SK-N-SH (cell line): ENCODE measurements around the gene AFAP1L2. TPM values are rescaled to one million over a fixed set of nuclear protein-coding genes. Genes with fewer than 3 reads are reported as not detected.

Experiments
- CTCF ChIA-PET: fragments of 300-600, 350-600 bp; formaldehyde crosslinking; extraction: SDS; loops from one replicate; lab custom pipeline; 2021; lab: Yijun Ruan, JAX
- POLR2A ChIA-PET: fragments of 350-600 bp; sonication (Branson Sonifier 250); formaldehyde crosslinking; extraction: SDS; loops from one replicate; lab custom pipeline; 2020; ENCODE audit warnings: antibody characterized with exemption, inconsistent platforms; lab: Yijun Ruan, JAX
- DNase-seq: peaks from one replicate; pipeline ENCODE4 v3.0.0; 2012
- H2AFZ ChIP-seq: fragments of 200-600 bp; sonication (generic); 2 replicates; pipeline ENCODE4 v1.8.1; 2016; ENCODE audit warnings: antibody characterized with exemption, mild to moderate bottlenecking, low read depth
- H3F3A ChIP-seq: fragments of 200-600 bp; sonication (generic); replicated peaks from 2 replicates; pipeline ENCODE3; 2016; ENCODE audit warnings: antibody characterized with exemption, mild to moderate bottlenecking; ENCODE audit not compliant: insufficient read depth
- H3K27ac ChIP-seq, 2 experiments: fragments of 200-500 bp in 1 of 2; fragments of 200-600 bp in 1 of 2; sonication (Bioruptor generic) in 1 of 2; sonication (generic), shearing (Covaris generic) in 1 of 2; 2 replicates each; pipeline versions ENCODE4 v1.5.1 to v1.6.1; 2014 to 2016; ENCODE audit warnings: low read depth in 2 of 2, inconsistent platforms in 1 of 2, low read length in 1 of 2, mild to moderate bottlenecking in 1 of 2, mixed read lengths in 1 of 2
- H3K27me3 ChIP-seq: fragments of 200-600 bp; sonication (generic), shearing (Covaris generic); 2 replicates; pipeline ENCODE4 v1.6.1; 2016; ENCODE audit warnings: mixed run types; ENCODE audit not compliant: insufficient read depth
- H3K36me3 ChIP-seq, 2 experiments: fragments of 200-500 bp in 1 of 2; fragments of 200-600 bp in 1 of 2; sonication (Bioruptor generic) in 1 of 2; sonication (generic) in 1 of 2; replicated peaks in 1 of 2; 2 replicates each; pipeline versions ENCODE3 to v1.5.1; 2014 to 2016; ENCODE audit warnings: low read length in 1 of 2, mild to moderate bottlenecking in 1 of 2; ENCODE audit not compliant: insufficient read depth in 2 of 2, control insufficient read depth in 1 of 2
- H3K4me1 ChIP-seq, 2 experiments: fragments of 200-500 bp in 1 of 2; fragments of 200-600 bp in 1 of 2; sonication (Bioruptor generic) in 1 of 2; sonication (generic), shearing (Covaris generic) in 1 of 2; 2 replicates each; pipeline versions ENCODE4 v1.5.1 to v1.6.1; 2014 to 2016; ENCODE audit warnings: low read depth in 1 of 2, low read length in 1 of 2, mixed run types in 1 of 2; ENCODE audit not compliant: insufficient read depth in 2 of 2, control insufficient read depth in 1 of 2
- H3K4me2 ChIP-seq: fragments of 200-600 bp; sonication (generic), shearing (Covaris generic); 2 replicates; pipeline ENCODE4 v1.6.1; 2017; ENCODE audit warnings: mixed run types
- H3K4me3 ChIP-seq, 2 experiments: fragments of 200-500 bp in 1 of 2; fragments of 200-600 bp in 1 of 2; sonication (Bioruptor generic) in 1 of 2; sonication (generic), shearing (Covaris generic) in 1 of 2; 2 replicates each; pipeline versions ENCODE4 v1.5.1 to v1.8.1; 2014 to 2016; ENCODE audit warnings: low read depth in 2 of 2, inconsistent platforms in 1 of 2, low read length in 1 of 2, mild to moderate bottlenecking in 1 of 2, mixed read lengths in 1 of 2, moderate library complexity in 1 of 2
- H3K79me2 ChIP-seq: fragments of 200-600 bp; sonication (generic); 2 replicates; pipeline ENCODE4 v1.8.1; 2017; ENCODE audit warnings: mild to moderate bottlenecking; ENCODE audit not compliant: insufficient read depth
- H3K9ac ChIP-seq: fragments of 200-600 bp; sonication (generic); 2 replicates; pipeline ENCODE4 v1.6.1; 2017; ENCODE audit warnings: mixed run types
- H3K9me2 ChIP-seq: fragments of 200-600 bp; sonication (generic); 2 replicates; pipeline ENCODE4 v1.6.1; 2017; ENCODE audit warnings: mixed run types
- H3K9me3 ChIP-seq: fragments of 200-600 bp; sonication (generic); 2 replicates; pipeline ENCODE4 v1.6.1; 2017; ENCODE audit warnings: mixed run types, mild to moderate bottlenecking, moderate library complexity
- H4K20me1 ChIP-seq: fragments of 200-600 bp; sonication (generic); 2 replicates; pipeline ENCODE4 v1.6.1; 2017; ENCODE audit warnings: mild to moderate bottlenecking, mixed run types; ENCODE audit not compliant: insufficient read depth
- ELF1 ChIP-seq: IDR thresholded peaks from 2 replicates; pipeline ENCODE4 v1.4.0; 2012
- FOSL2 ChIP-seq: IDR thresholded peaks from 2 replicates; pipeline ENCODE4 v1.4.0; 2012; ENCODE audit warnings: low read depth, mild to moderate bottlenecking, moderate library complexity, borderline replicate concordance
- FOXM1 ChIP-seq: IDR thresholded peaks from 2 replicates; pipeline ENCODE4 v1.4.0; 2012; ENCODE audit warnings: low read depth, mild to moderate bottlenecking
- JUND ChIP-seq: IDR thresholded peaks from 2 replicates; pipeline ENCODE4 v1.4.0; 2012
- MXI1 ChIP-seq: IDR thresholded peaks from 2 replicates; pipeline ENCODE4 v1.6.1; 2012; ENCODE audit warnings: mild to moderate bottlenecking, low read depth, low read length, improper control_type of control experiment
- NRF1 ChIP-seq: IDR thresholded peaks from 2 replicates; pipeline ENCODE4 v1.6.1; 2012; ENCODE audit warnings: low read depth, mild to moderate bottlenecking, low read length
- POLR2AphosphoS5 ChIP-seq: IDR thresholded peaks from 2 replicates; pipeline ENCODE4 v1.6.1; 2012; ENCODE audit warnings: low read depth, low read length
- RAD21 ChIP-seq: IDR thresholded peaks from 2 replicates; pipeline ENCODE4 v1.6.1; 2012; ENCODE audit warnings: mild to moderate bottlenecking, low read length
- RFX5 ChIP-seq: IDR thresholded peaks from 2 replicates; pipeline ENCODE4 v1.6.1; 2012; ENCODE audit warnings: mild to moderate bottlenecking, improper control_type of control experiment, low read length
- RXRA ChIP-seq: IDR thresholded peaks from 2 replicates; pipeline ENCODE4 v1.4.0; 2012; ENCODE audit warnings: low read depth, mild to moderate bottlenecking, borderline replicate concordance
- SIN3A ChIP-seq: IDR thresholded peaks from 2 replicates; pipeline ENCODE4 v1.6.1; 2012; ENCODE audit warnings: low read depth, mild to moderate bottlenecking, low read length, moderate library complexity, borderline replicate concordance
- TCF12 ChIP-seq: IDR thresholded peaks from 2 replicates; pipeline ENCODE4 v1.4.0; 2012
- USF2 ChIP-seq: fragments of 150-350 bp; IDR thresholded peaks from 2 replicates; pipeline ENCODE4 v1.6.1; 2017; ENCODE audit warnings: antibody characterized with exemption, low read length, low read depth, borderline replicate concordance
- YY1 ChIP-seq: IDR thresholded peaks from 2 replicates; pipeline ENCODE4 v1.4.0; 2012; ENCODE audit warnings: low read depth, mild to moderate bottlenecking
- WGBS: methylation state at CpG from one replicate; pipeline ENCODE4 v1.1.6; 2017; ENCODE audit warnings: low lambda C conversion rate; 5-methylcytosine and 5-hydroxymethylcytosine counted together
- polyA plus RNA-seq, 3 experiments: library from polyadenylated mRNA; depleted of rRNA; stranded (reverse); fragments of >200 nt; gene quantifications; 2 replicates each; pipeline ENCODE4 v1.2.3, GENCODE V29; 2012
- TF ChIP-seq, protein P1 (sequence below): IDR thresholded peaks from 2 replicates; pipeline ENCODE4; 2012
- TF ChIP-seq, protein P2 (sequence below): fragments of 200-600 bp; sonication (generic); IDR thresholded peaks from 2 replicates; pipeline ENCODE4 v1.6.1; 2017; ENCODE audit warnings: antibody characterized with exemption, mild to moderate bottlenecking, moderate library complexity

The AFAP1L2 gene
- polyA plus RNA-seq, 1 of the 3 experiments (the other 2 are of a cell fraction): 0.54 TPM

GRCh38 chr10:114250716-114251115 lies 153.6 kb downstream of the AFAP1L2 start:
- Histone ChIP-seq H3F3A (no peaks in the 10 kb centered on the region), H3K4me2 (no peak overlapping the region), H3K4me1 (no peaks in the 10 kb centered on the region), H3K4me3 (no peak overlapping the region), H3K36me3 (no peaks in the 10 kb centered on the region), H3K27ac (no peak overlapping the region), H3K79me2 (no peaks in the 10 kb centered on the region), H4K20me1 (no peaks in the 10 kb centered on the region), H3K9me3 (no peaks in the 10 kb centered on the region), H3K9me2 (no peaks in the 10 kb centered on the region), H3K27me3 (no peaks in the 10 kb centered on the region), H3K9ac (no peak overlapping the region), H2AFZ (no peak overlapping the region)
- TF ChIP-seq FOSL2: no peak
- no peak for TF ChIP-seq FOXM1
- no peak for TF ChIP-seq RAD21
- TF ChIP-seq YY1: no peak
- TF ChIP-seq JUND: no peak
- TF ChIP-seq, protein P1, sequence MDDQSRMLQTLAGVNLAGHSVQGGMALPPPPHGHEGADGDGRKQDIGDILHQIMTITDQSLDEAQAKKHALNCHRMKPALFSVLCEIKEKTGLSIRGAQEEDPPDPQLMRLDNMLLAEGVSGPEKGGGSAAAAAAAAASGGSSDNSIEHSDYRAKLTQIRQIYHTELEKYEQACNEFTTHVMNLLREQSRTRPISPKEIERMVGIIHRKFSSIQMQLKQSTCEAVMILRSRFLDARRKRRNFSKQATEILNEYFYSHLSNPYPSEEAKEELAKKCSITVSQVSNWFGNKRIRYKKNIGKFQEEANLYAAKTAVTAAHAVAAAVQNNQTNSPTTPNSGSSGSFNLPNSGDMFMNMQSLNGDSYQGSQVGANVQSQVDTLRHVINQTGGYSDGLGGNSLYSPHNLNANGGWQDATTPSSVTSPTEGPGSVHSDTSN: no peak
- TF ChIP-seq NRF1: no peak
- no peak for TF ChIP-seq POLR2AphosphoS5
- TF ChIP-seq TCF12: no peak
- no peak for TF ChIP-seq RFX5
- TF ChIP-seq, protein P2, sequence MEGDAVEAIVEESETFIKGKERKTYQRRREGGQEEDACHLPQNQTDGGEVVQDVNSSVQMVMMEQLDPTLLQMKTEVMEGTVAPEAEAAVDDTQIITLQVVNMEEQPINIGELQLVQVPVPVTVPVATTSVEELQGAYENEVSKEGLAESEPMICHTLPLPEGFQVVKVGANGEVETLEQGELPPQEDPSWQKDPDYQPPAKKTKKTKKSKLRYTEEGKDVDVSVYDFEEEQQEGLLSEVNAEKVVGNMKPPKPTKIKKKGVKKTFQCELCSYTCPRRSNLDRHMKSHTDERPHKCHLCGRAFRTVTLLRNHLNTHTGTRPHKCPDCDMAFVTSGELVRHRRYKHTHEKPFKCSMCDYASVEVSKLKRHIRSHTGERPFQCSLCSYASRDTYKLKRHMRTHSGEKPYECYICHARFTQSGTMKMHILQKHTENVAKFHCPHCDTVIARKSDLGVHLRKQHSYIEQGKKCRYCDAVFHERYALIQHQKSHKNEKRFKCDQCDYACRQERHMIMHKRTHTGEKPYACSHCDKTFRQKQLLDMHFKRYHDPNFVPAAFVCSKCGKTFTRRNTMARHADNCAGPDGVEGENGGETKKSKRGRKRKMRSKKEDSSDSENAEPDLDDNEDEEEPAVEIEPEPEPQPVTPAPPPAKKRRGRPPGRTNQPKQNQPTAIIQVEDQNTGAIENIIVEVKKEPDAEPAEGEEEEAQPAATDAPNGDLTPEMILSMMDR: no peak
- no peak for TF ChIP-seq USF2
- TF ChIP-seq ELF1: no peak
- WGBS: 100% methylated on average over 1 of the region's 1 CpG
- DNase-seq: no peak
- ChIA-PET POLR2A (no interaction called here), CTCF (interaction anchor here (0.6 kb wide), 1 partner anchor 258 kb away, joined by 3 read pairs; no protein-coding TSS in a partner anchor)

GRCh38 chr10:114250236-114250635 lies 154.1 kb downstream of the AFAP1L2 start:
- H3K27ac ChIP-seq: no peak overlapping the region
- H3K9me2 ChIP-seq: no peaks in the 10 kb centered on the region
- DNase-seq: no peak
- CTCF ChIA-PET: no interaction called here
- no peak overlapping the region for H3K9ac ChIP-seq
- H2AFZ ChIP-seq: no peak overlapping the region
- H3K4me3 ChIP-seq: no peak overlapping the region
- no peaks in the 10 kb centered on the region for H3F3A ChIP-seq
- no peaks in the 10 kb centered on the region for H3K9me3 ChIP-seq
- H3K36me3 ChIP-seq: no peaks in the 10 kb centered on the region
- H4K20me1 ChIP-seq: no peaks in the 10 kb centered on the region
- no peaks in the 10 kb centered on the region for H3K27me3 ChIP-seq
- H3K79me2 ChIP-seq: no peaks in the 10 kb centered on the region
- TF ChIP-seq SIN3A: no peak
- TF ChIP-seq MXI1: no peak
- no peak for TF ChIP-seq RFX5
- no peak for TF ChIP-seq RXRA
- no peak for TF ChIP-seq TCF12
- 88% methylated on average over 6 of the region's 6 CpGs for WGBS
- H3K4me2 ChIP-seq: no peak overlapping the region
- POLR2A ChIA-PET: no interaction called here
- H3K4me1 ChIP-seq: no peaks in the 10 kb centered on the region
